Astrocyte of the cerebellum (primary cell): ENCODE data around the gene SOCS3.

ENCODE experiments used
- DNase-seq: peaks from one replicate; pipeline ENCODE4 v3.0.0-alpha.2; 2011; ENCODE audit warnings: low read depth
- H3K4me3 ChIP-seq: 2 replicates; pipeline ENCODE4 v1.5.1; 2011; ENCODE audit warnings: mild to moderate bottlenecking, low read depth, low read length, moderate library complexity
- in situ Hi-C: cut with HindIII; loops from 2 replicates; pipeline ENCODE4 v1.10.0; 2017; ENCODE audit warnings: low sequenced_read_pairs
- TF ChIP-seq, protein P1 (sequence below): IDR thresholded peaks from 2 replicates; pipeline ENCODE4 v1.5.1; 2012; ENCODE audit warnings: low read length, low read depth, moderate library complexity, mild to moderate bottlenecking; ENCODE audit errors: missing control alignments

SOCS3 gene

DNA sequence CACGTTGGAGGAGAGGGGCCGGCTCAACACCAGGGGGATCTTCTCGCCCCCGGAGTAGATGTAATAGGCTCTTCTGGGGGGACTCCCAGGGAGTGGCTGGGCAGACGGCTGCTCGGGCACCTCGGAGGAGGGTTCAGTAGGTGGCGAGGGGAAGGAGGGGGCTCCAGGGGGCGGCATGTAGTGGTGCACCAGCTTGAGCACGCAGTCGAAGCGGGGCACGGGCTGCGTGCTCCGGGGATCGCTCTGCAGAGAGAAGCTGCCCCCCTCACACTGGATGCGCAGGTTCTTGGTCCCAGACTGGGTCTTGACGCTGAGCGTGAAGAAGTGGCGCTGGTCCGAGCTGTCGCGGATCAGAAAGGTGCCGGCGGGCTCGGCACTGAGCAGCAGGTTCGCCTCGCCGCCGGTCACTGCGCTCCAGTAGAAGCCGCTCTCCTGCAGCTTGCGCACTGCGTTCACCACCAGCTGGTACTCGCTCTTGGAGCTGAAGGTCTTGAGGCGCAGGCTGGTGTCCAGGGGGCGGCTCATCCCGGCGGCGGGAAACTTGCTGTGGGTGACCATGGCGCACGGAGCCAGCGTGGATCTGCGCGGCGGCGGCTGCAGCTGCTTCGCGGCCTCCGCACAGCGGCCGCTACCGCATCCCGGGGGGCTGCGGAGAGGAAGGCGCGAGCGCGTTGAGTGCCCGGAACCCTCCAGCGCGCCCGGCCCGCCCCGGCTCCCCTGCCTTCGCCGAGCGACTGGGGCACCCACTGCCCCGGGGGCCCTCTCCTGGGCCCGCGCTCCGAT, 1.1 kb downstream of the SOCS3 start:
- in situ Hi-C loops = no loop called here
- no peak for DNase-seq
- H3K4me3 ChIP-seq = peak overlapping the region; percentile 84
- TF ChIP-seq, protein P1, sequence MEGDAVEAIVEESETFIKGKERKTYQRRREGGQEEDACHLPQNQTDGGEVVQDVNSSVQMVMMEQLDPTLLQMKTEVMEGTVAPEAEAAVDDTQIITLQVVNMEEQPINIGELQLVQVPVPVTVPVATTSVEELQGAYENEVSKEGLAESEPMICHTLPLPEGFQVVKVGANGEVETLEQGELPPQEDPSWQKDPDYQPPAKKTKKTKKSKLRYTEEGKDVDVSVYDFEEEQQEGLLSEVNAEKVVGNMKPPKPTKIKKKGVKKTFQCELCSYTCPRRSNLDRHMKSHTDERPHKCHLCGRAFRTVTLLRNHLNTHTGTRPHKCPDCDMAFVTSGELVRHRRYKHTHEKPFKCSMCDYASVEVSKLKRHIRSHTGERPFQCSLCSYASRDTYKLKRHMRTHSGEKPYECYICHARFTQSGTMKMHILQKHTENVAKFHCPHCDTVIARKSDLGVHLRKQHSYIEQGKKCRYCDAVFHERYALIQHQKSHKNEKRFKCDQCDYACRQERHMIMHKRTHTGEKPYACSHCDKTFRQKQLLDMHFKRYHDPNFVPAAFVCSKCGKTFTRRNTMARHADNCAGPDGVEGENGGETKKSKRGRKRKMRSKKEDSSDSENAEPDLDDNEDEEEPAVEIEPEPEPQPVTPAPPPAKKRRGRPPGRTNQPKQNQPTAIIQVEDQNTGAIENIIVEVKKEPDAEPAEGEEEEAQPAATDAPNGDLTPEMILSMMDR = no peak

DNA sequence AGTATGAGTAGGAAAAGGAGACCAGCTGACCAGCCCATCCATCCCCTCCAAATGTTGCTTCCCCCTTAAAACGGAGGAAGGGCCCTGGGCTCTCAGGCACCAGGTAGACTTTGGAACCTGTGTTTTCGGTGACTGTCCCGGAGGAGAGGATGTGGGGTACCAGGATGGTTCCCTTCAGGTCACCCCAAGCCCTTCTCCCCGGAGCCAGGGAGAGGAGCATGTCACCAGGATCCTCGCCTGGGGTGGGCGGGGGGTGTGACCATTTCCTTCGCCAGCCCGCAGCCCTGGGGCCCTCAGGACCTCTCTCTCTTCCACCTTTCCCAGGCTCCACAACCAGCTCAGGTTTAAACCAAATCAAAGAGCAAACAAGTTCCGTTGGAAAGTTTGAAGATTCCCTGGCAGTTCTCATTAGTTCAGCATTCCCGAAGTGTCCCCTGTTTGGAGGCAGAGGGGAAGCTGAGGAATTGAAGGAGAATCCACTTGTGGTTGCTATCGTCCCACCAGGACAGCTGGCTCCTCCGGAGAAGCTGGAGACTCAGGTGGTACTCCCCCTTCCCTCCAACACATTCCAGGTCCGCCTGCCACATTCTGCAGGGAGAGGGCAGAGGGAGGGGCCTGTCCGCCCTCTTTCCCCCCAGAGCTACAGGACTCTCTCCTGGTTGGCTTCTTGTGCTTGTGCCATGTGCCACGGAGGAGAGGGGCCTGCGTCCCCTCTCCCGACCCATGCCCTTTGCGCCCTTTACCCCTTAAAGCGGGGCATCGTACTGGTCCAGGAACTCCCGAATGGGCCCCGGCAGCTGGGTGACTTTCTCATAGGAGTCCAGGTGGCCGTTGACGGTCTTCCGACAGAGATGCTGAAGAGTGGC, 2.0 kb downstream of the SOCS3 start:
- H3K4me3 ChIP-seq = peak overlapping the region; percentile 84
- in situ Hi-C loops = no loop called here
- TF ChIP-seq, protein P1 = no peak
- no peak for DNase-seq

DNA sequence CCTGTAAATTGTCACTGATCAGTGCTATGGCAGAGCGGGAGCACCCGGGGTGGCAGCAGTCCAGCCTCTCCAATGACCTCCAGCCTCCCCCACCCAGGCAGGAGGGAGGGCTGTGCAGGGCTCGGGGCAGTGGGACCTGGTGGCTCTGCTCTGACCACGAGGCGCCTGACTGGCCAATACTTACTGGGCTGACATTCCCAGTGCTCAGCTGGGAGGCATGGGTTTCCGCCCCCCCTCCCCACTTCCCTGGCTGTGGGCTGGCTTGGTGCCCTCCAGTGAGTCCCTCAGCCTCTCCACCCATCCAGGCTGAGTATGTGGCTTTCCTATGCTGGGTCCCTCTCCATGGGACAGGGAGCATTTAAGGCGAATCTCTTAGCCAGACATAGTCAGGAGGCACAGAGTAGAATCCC, 2.7 kb downstream of the SOCS3 start:
- TF ChIP-seq, protein P1 = no peak
- H3K4me3 ChIP-seq = peak overlapping the region; percentile 84
- in situ Hi-C loops = no loop called here
- no peak for DNase-seq

DNA sequence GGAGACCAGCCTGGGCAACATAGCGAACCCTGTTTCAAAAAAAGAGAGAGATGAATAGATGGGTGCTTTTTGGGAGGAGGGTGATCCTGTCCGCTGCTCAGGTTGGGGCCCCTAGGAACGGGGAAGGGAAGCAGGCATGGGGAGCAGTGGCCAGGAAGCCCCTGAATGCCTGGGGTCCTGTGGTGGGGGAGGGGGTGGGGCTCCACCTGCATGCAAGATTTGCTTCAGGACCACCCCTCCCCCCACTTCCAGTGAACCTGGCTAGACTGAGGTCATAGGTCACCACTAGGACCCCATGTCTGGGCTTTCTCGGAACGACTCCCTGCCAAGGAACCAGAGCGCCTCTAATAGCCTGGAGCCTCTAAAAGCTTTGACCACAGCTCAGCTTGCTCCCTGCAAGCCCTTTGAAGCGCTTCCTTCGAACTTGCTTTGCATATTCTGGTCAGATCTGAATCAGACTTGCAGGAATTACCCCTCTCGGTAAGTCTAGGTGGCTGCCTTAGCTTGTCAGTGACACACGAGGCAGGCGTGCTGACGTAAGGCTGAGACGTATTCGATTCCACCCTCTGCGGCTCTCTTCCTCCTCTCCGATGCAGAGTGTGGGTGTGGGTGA, 3.7 kb downstream of the SOCS3 start:
- in situ Hi-C loops = no loop called here
- TF ChIP-seq, protein P1 = no peak
- DNase-seq = no peak
- H3K4me3 ChIP-seq = peak overlapping the region; percentile 84

DNA sequence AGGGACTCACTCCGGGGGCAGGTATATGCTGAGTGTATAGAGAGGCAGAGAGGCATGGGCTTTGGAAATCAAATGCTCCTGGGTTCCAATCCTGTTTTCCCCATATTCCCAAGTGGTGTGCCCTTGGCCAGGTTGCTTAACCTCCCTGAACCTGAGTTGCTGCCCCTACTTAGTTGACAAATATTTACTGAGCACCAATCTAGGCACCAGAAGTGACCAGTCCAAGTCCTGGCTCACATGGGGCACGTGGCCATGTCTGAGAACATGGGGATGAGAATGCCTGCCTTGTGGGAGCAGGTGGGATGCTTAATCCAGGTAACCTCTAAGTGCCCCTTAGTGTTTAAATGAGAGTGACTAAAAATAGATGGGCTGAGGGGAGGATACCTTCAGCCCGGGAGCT, 4.2 kb downstream of the SOCS3 start:
- in situ Hi-C loops = no loop called here
- DNase-seq = no peak
- TF ChIP-seq, protein P1 = no peak
- peak overlapping the region; percentile 84 for H3K4me3 ChIP-seq

DNA sequence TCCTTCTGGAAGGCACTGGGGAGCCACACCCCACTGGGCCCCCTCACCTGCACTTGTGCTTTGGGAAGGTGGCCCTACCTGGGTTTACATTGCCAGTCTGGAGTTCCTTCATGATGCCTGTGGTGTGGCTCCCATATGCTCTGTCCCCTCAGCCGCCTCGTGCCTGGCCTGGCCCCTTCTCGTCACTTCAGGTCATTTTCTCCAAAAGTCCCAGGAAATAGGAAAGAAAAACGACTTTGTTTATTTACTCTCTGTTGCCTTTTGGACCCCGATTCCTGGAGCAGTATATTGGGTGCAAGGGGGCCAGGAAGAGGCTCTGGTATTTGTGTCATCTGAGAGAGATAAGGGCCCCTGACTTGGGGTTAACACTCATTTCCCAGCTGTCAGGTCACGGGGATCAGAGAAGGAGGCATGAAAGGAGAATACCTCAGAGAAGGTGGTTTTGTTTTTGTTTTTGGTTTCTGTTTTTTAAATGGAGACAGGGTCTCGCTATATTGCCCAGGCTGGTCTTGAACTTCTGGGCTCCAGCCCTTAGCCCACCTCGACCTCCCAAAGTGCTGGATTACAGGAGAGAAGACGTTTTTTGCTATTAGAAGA, 4.7 kb downstream of the SOCS3 start:
- DNase-seq = no peak
- no peak overlapping the region for H3K4me3 ChIP-seq
- in situ Hi-C loops = no loop called here
- TF ChIP-seq, protein P1 = no peak
